GM19438 (cell line): ENCODE measurements around the gene NHEJ1.

Experiments
- ATAC-seq: cut with Tn5 transposase; IDR thresholded peaks from one replicate; pipeline ENCODE4 v1.9.1; 2021; ENCODE audit warnings: low read depth; ENCODE audit not compliant: unreplicated experiment

NHEJ1 gene

GRCh38 chr2:219034823-219035222 lies 125.8 kb downstream of the NHEJ1 start:
- ATAC-seq, result no peak

GRCh38 chr2:219032051-219032745 lies 128.4 kb downstream of the NHEJ1 start:
- ATAC-seq, result no peak

GRCh38 chr2:219031005-219031738 lies 129.4 kb downstream of the NHEJ1 start:
- ATAC-seq, result no peak

- no peak for ATAC-seq
Observed at GRCh38 chr2:219030177-219030940, 130.3 kb downstream of the NHEJ1 start.

GRCh38 chr2:219029829-219030165 lies 130.8 kb downstream of the NHEJ1 start:
- ATAC-seq, result peak; percentile 62

- ATAC-seq, result no peak
Observed at GRCh38 chr2:219028996-219029828, 131.4 kb downstream of the NHEJ1 start.

- ATAC-seq, result no peak
Observed at GRCh38 chr2:219028141-219028540, 132.5 kb downstream of the NHEJ1 start.

- no peak for ATAC-seq
Observed at GRCh38 chr2:219027511-219028055, 133.0 kb downstream of the NHEJ1 start.

GRCh38 chr2:219026946-219027345 lies 133.7 kb downstream of the NHEJ1 start:
- ATAC-seq, result no peak

- no peak for ATAC-seq
Observed at GRCh38 chr2:219025637-219026585, 134.7 kb downstream of the NHEJ1 start.
